ENCODE data around the gene NRG2. TPM values are rescaled to one million over a fixed set of nuclear protein-coding genes. Genes with fewer than 3 reads are reported as not detected.

NRG2 gene
- total RNA-seq, 2 experiments from 2014 or later: 0.11 TPM; not detected in 1

DNA sequence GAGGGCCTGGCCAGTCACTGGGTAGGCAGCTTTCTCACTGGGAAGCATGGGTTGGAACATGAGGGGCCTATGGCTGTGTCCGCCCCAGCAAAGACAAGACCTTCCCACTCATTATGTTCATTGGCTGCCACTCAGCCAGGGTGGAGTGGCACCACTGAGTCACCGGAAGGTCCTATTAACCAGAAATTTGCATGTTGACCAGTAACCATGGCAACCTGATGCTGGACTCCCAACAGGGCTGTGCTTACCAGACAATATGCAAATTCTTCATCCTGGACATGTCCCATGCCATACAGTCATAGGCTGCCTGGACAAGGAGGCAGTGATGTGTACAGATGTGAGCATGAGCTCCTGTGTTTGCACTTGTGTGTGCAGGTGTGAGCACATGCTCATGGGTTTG lies 180.8 kb downstream of the NRG2 start:
- Mint-ChIP-seq H3K36me3 (ENCODE audit: low read depth) (no peaks in the 10 kb centered on the region), H3K4me3 (no peak overlapping the region), H3K27me3 (peaks cover 6% of the 10 kb centered on the region), H3K9me3 (no peaks in the 10 kb centered on the region), H3K4me1 (ENCODE audit: low read depth) (no peaks in the 10 kb centered on the region), H3K27ac (no peak overlapping the region)
- ATAC-seq (peak; percentile 13), DNase-seq (no peak)
- CTCF ChIA-PET: interaction anchor here (0.8 to 5.8 kb wide), 6 partner anchors 63 to 106 kb away, joined by 3 to 61 read pairs (median 4); no protein-coding TSS in a partner anchor
- TF ChIP-seq, protein P1, sequence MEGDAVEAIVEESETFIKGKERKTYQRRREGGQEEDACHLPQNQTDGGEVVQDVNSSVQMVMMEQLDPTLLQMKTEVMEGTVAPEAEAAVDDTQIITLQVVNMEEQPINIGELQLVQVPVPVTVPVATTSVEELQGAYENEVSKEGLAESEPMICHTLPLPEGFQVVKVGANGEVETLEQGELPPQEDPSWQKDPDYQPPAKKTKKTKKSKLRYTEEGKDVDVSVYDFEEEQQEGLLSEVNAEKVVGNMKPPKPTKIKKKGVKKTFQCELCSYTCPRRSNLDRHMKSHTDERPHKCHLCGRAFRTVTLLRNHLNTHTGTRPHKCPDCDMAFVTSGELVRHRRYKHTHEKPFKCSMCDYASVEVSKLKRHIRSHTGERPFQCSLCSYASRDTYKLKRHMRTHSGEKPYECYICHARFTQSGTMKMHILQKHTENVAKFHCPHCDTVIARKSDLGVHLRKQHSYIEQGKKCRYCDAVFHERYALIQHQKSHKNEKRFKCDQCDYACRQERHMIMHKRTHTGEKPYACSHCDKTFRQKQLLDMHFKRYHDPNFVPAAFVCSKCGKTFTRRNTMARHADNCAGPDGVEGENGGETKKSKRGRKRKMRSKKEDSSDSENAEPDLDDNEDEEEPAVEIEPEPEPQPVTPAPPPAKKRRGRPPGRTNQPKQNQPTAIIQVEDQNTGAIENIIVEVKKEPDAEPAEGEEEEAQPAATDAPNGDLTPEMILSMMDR (IDR thresholded peaks at IDR 0.05): no peak
- POLR2A ChIA-PET: interaction anchor here (1.0 kb wide), 1 partner anchor 71 kb away, joined by 3 read pairs; no protein-coding TSS in a partner anchor
- intact Hi-C loops (cut with micrococcal nuclease): no loop called here

DNA sequence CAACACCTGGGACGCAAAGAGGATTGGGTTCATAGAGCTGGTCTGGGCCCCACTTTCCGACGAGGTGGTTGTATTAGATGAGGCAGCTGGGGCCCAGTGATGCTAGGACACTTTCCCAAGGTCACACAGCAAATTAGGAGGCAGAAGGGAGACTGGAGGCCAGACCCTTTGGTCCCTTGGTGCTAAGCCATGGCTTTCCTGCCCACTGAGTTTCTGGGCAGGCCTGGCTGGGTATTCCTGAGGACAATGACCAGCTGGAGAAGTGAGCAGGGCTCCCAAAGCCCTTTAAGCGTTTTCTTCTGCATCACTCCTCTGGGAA lies 181.3 kb downstream of the NRG2 start:
- ChIA-PET POLR2A (no interaction called here), CTCF (interaction anchor here (2.9 to 5.8 kb wide), 3 partner anchors 75 to 106 kb away, joined by 9 to 61 read pairs (median 46); no protein-coding TSS in a partner anchor)
- Mint-ChIP-seq H3K9me3 (no peaks in the 10 kb centered on the region), H3K27me3 (peaks cover 6% of the 10 kb centered on the region), H3K4me1 (ENCODE audit: low read depth) (no peaks in the 10 kb centered on the region), H3K27ac (no peak overlapping the region), H3K4me3 (no peak overlapping the region), H3K36me3 (ENCODE audit: low read depth) (no peaks in the 10 kb centered on the region)
- TF ChIP-seq, protein P1 (IDR thresholded peaks at IDR 0.05): no peak
- intact Hi-C loops (cut with micrococcal nuclease): no loop called here
- no peak for ATAC-seq
- no peak for DNase-seq

DNA sequence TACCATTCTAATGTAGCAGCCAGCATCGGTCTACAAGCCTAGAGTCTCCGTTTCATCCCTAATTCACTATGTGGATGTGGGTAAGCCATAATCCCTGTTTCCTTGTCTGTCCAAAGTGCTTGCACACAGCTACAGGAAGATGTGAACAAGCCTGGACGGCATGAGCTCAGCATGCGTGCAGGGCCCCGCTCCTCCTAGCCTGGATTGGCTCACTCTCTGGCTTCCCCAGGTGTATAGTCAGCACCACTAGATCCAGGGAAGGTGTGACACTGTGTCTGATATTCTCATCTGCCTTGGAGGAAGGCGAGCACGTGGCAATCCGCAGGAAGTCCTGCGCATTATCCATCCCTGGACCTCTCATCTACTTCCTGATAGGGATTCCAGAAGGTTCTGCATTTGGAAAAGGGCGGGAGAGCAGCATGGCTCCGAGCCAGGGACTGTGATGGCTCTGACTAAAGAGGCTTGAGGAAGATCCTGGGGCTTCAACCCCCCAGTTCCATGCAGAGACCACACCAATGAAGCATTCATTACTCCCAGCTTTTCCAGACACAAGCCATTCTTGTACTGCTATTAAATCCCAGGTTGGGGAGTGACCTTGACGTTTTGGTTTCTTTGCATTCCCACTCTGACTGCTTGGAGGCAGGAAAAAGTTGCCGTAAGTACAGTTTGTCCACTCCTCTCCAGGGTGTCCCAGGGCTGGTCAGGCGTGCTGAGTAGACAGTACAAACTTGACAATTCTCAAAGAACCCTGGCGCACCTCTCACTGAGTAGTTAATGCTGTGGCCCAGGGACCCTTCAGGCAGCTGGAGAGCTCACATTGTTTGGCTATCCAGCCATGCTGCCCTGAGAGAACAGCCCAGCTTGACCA lies 181.8 kb downstream of the NRG2 start:
- Mint-ChIP-seq H3K4me3 (no peak overlapping the region), H3K4me1 (ENCODE audit: low read depth) (no peaks in the 10 kb centered on the region), H3K36me3 (ENCODE audit: low read depth) (no peaks in the 10 kb centered on the region), H3K27ac (no peak overlapping the region), H3K9me3 (no peaks in the 10 kb centered on the region), H3K27me3 (peaks cover 2% of the 10 kb centered on the region)
- ChIA-PET CTCF (interaction anchor here (0.7 to 5.8 kb wide), 7 partner anchors 8 to 107 kb away, joined by 3 to 61 read pairs (median 7); no protein-coding TSS in a partner anchor), POLR2A (no interaction called here)
- ATAC-seq (no peak), DNase-seq (no peak)
- TF ChIP-seq, protein P1 (IDR thresholded peaks at IDR 0.05): no peak
- intact Hi-C loops (cut with micrococcal nuclease): no loop called here

DNA sequence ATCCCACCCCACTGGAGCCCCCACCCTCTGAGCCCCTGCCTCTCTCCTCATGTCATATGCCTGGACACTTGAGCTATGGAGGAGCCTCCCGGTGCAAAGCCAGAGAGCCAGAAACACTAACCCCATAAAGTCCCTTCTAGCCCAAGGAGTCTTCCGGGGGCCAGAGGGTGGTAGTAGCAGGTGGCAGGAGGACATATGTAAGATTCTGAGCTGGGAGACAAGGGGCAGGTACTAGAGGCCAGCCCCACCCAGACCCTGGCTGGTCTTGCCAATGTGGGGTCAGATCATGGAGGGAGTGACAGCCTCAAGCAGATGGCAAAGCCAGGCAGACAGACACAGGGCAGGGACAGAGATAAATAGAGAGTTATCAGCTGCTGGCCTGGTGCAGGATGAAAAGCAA lies 184.1 kb downstream of the NRG2 start:
- TF ChIP-seq, protein P1 (IDR thresholded peaks at IDR 0.05): no peak
- no peaks in the 10 kb centered on the region for H3K27me3 Mint-ChIP-seq
- ChIA-PET POLR2A (interaction anchor here (1.2 kb wide), 1 partner anchor 10 kb away, joined by 3 read pairs; no protein-coding TSS in a partner anchor), CTCF (interaction anchor here (1.0 to 5.8 kb wide), 7 partner anchors 9 to 296 kb away, joined by 3 to 61 read pairs (median 5); no protein-coding TSS in a partner anchor)
- intact Hi-C loops (cut with micrococcal nuclease): no loop called here
- no peaks in the 10 kb centered on the region for H3K9me3 Mint-ChIP-seq
- no peak overlapping the region for H3K4me3 Mint-ChIP-seq
- DNase-seq: no peak
- no peaks in the 10 kb centered on the region for H3K36me3 Mint-ChIP-seq (ENCODE audit: low read depth)
- ATAC-seq: no peak
- no peak overlapping the region for H3K27ac Mint-ChIP-seq
- no peaks in the 10 kb centered on the region for H3K4me1 Mint-ChIP-seq (ENCODE audit: low read depth)

DNA sequence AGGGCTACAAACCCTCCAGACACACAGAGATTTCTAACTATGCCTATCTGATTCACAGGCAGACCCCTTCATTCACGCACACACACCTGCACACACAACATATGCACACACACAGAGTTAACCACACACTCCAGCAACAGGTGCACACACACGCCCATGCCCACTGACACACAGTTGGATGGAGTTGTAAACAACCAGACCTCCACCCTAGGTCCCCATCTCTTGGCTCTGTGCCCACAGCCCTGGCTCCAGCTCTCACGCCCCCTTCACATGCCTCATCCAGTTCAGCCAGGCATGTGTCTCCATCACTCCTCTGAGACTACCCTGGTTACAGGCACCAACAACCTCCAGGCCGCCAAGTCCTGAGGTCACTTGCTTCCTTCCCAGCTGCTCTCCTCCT lies 186.4 kb downstream of the NRG2 start:
- DNase-seq (no peak), ATAC-seq (no peak)
- no peak overlapping the region for H3K27ac Mint-ChIP-seq
- TF ChIP-seq, protein P1 (IDR thresholded peaks at IDR 0.05): no peak
- no peaks in the 10 kb centered on the region for H3K9me3 Mint-ChIP-seq
- POLR2A ChIA-PET: no interaction called here
- no peaks in the 10 kb centered on the region for H3K4me1 Mint-ChIP-seq (ENCODE audit: low read depth)
- intact Hi-C loops (cut with micrococcal nuclease): no loop called here
- H3K4me3 Mint-ChIP-seq: no peak overlapping the region
- no peaks in the 10 kb centered on the region for H3K36me3 Mint-ChIP-seq (ENCODE audit: low read depth)
- CTCF ChIA-PET: interaction anchor here (2.3 to 3.0 kb wide), 3 partner anchors 13 to 81 kb away, joined by 7 to 20 read pairs (median 19); no protein-coding TSS in a partner anchor
- no peaks in the 10 kb centered on the region for H3K27me3 Mint-ChIP-seq

Measured in activated CD8-positive, alpha-beta T cell treated with anti-CD3 and anti-CD28 coated beads for 36 hours (primary cell).